WTC11 (cell line): ENCODE data around the gene TMEM40. TPM values are rescaled to one million over a fixed set of nuclear protein-coding genes. Genes with fewer than 3 reads are reported as not detected.

Experiments
- ATAC-seq: fragments of 200-7000 bp; cut with Tn5 transposase; 2 replicates; pipeline ENCODE4 v1.10.0; 2021; ENCODE audit warnings: mild to moderate bottlenecking, moderate library complexity
- CTCF ChIA-PET: fragments of 300-600 bp; sonication (Branson Sonifier 250); formaldehyde crosslinking; loops from one replicate; lab custom pipeline; 2021; ENCODE audit warnings: antibody characterized with exemption; lab: Charles Lee
- POLR2A ChIA-PET: fragments of 350-600 bp; sonication (Branson Sonifier 250); formaldehyde crosslinking; loops from one replicate; lab custom pipeline; 2021; ENCODE audit warnings: antibody characterized with exemption; lab: Charles Lee
- DNase-seq: peaks from one replicate; pipeline ENCODE4 v3.0.0; 2021; ENCODE audit warnings: low spot score
- H3K27ac Mint-ChIP-seq: 2 replicates; pipeline ENCODE4 v1.8.0; 2021; ENCODE audit warnings: mixed read lengths
- H3K27me3 Mint-ChIP-seq: 2 replicates; pipeline ENCODE4 v1.8.0; 2021; ENCODE audit warnings: low read depth, mild to moderate bottlenecking, moderate library complexity, mixed read lengths
- H3K36me3 Mint-ChIP-seq: 2 replicates; pipeline ENCODE4 v1.8.0; 2021; ENCODE audit warnings: mixed read lengths
- H3K4me1 Mint-ChIP-seq: 2 replicates; pipeline ENCODE4 v1.8.0; 2022; ENCODE audit warnings: mixed read lengths
- H3K4me3 Mint-ChIP-seq: 2 replicates; pipeline ENCODE4 v1.8.0; 2021; ENCODE audit warnings: mild to moderate bottlenecking, moderate library complexity, mixed read lengths
- H3K9me3 Mint-ChIP-seq: 2 replicates; pipeline ENCODE4 v1.8.0; 2021; ENCODE audit warnings: mixed read lengths
- ELF4 ChIP-seq: sonication (generic); formaldehyde crosslinking; IDR thresholded peaks from 2 replicates; pipeline ENCODE4 v1.8.1; 2022; ENCODE audit warnings: low read depth, mild to moderate bottlenecking, moderate library complexity, missing genetic modification reagents
- ESRRA ChIP-seq: sonication (generic); formaldehyde crosslinking; IDR thresholded peaks from 2 replicates; pipeline ENCODE4 v1.8.1; 2022; ENCODE audit warnings: mild to moderate bottlenecking, missing genetic modification reagents, borderline replicate concordance
- HMGXB4 ChIP-seq: sonication (generic); formaldehyde crosslinking; IDR thresholded peaks from 2 replicates; pipeline ENCODE4 v1.8.1; 2023; ENCODE audit warnings: mild to moderate bottlenecking, moderate library complexity, missing genetic modification reagents
- NFATC4 ChIP-seq: fragments of 250-450 bp; sonication (Bioruptor Pico); IDR thresholded peaks from 2 replicates; pipeline ENCODE4 v1.9.0; 2021; ENCODE audit warnings: mild to moderate bottlenecking
- NFE2L1 ChIP-seq: sonication (generic); formaldehyde crosslinking; IDR thresholded peaks from 2 replicates; pipeline ENCODE4 v1.8.1; 2023; ENCODE audit warnings: missing genetic modification reagents
- PRRX2 ChIP-seq: fragments of 250-450 bp; sonication (Bioruptor Pico); IDR thresholded peaks from 2 replicates; pipeline ENCODE4 v1.8.0; 2021; ENCODE audit warnings: mild to moderate bottlenecking
- SOX15 ChIP-seq: fragments of 250-450 bp; sonication (Bioruptor Pico); IDR thresholded peaks from 2 replicates; pipeline ENCODE4 v1.9.0; 2021; ENCODE audit warnings: mild to moderate bottlenecking
- USF1 ChIP-seq: sonication (generic); formaldehyde crosslinking; IDR thresholded peaks from 2 replicates; pipeline ENCODE4 v1.8.0; 2022; ENCODE audit warnings: mild to moderate bottlenecking, missing genetic modification reagents
- ZNF138 ChIP-seq: sonication (generic); formaldehyde crosslinking; conservative IDR thresholded peaks from 2 replicates; pipeline ENCODE4 v1.8.1; 2022; ENCODE audit warnings: mild to moderate bottlenecking, moderate library complexity, missing genetic modification reagents
- ZNF396 ChIP-seq: fragments of 250-450 bp; sonication (Bioruptor Pico); IDR thresholded peaks from 2 replicates; pipeline ENCODE4 v1.8.0; 2021; ENCODE audit warnings: mild to moderate bottlenecking, moderate library complexity, borderline replicate concordance
- ZNF423 ChIP-seq: fragments of 250-450 bp; sonication (Bioruptor Pico); IDR thresholded peaks from 2 replicates; pipeline ENCODE4 v2.1.2; 2022; ENCODE audit warnings: mild to moderate bottlenecking, moderate library complexity
- ZNF425 ChIP-seq: fragments of 250-450 bp; sonication (Bioruptor Pico); conservative IDR thresholded peaks from 2 replicates; pipeline ENCODE4 v1.9.0; 2021; ENCODE audit warnings: mild to moderate bottlenecking
- total RNA-seq: library from RNA; stranded (reverse); gene quantifications from 3 replicates; pipeline ENCODE4 v1.2.3, GENCODE V29; 2021

The TMEM40 gene
- total RNA-seq, 1 experiment from 2014 or later = 0.17 TPM

- Mint-ChIP-seq H3K36me3 (peaks cover 13% of the 10 kb centered on the region; the same call in 1 of the 2 replicates), H3K4me1 (peaks cover 16% of the 10 kb centered on the region), H3K4me3 (no peak overlapping the region), H3K27ac (no peak overlapping the region), H3K9me3 (no peaks in the 10 kb centered on the region), H3K27me3 (no peaks in the 10 kb centered on the region; the same call in 1 of the 2 replicates)
- ATAC-seq (no peak), DNase-seq (no peak)
- ChIA-PET CTCF (interaction anchor here (3.5 to 5.8 kb wide), 2 partner anchors 9 to 12 kb away, joined by 16 to 62 read pairs; no protein-coding TSS in a partner anchor), POLR2A (interaction anchor here (0.5 to 0.6 kb wide), 2 partner anchors 221 to 536 kb away, joined by 3 to 8 read pairs; no protein-coding TSS in a partner anchor)
- TF ChIP-seq ELF4 = no peak
- no peak for TF ChIP-seq ZNF138 (CRISPR knock-in tag)
These were observed 40.7 kb upstream of the TMEM40 start for GRCh38 chr3:12799525-12800440.

- ChIA-PET CTCF (interaction anchor here (1.3 to 5.8 kb wide), 3 partner anchors 10 to 32 kb away, joined by 4 to 62 read pairs (median 16); no protein-coding TSS in a partner anchor), POLR2A (interaction anchor here (0.6 kb wide), 1 partner anchor 220 kb away, joined by 8 read pairs; no protein-coding TSS in a partner anchor)
- peaks cover 20% of the 10 kb centered on the region for H3K4me1 Mint-ChIP-seq
- H3K27me3 Mint-ChIP-seq = no peaks in the 10 kb centered on the region; the same call in 1 of the 2 replicates
- no peaks in the 10 kb centered on the region for H3K9me3 Mint-ChIP-seq
- DNase-seq (no peak), ATAC-seq (no peak)
- H3K36me3 Mint-ChIP-seq = peaks cover 4% of the 10 kb centered on the region; the same call in 1 of the 2 replicates
- no peak overlapping the region for H3K27ac Mint-ChIP-seq
- TF ChIP-seq PRRX2 (CRISPR knock-in tag) (no peak), NFATC4 (CRISPR knock-in tag) (no peak), ZNF396 (CRISPR knock-in tag) (no peak), SOX15 (no peak), ZNF423 (peak; percentile 45; the same call in 1 of the 2 replicates), USF1 (no peak), NFE2L1 (CRISPR knock-in tag) (no peak)
- no peak overlapping the region for H3K4me3 Mint-ChIP-seq
These were observed 39.6 kb upstream of the TMEM40 start for GRCh38 chr3:12798559-12799179.

- no peak overlapping the region for H3K27ac Mint-ChIP-seq
These were observed 39.0 kb upstream of the TMEM40 start for GRCh38 chr3:12797892-12798558.

More at GRCh38 chr3:12797892-12798558, 39.0 kb upstream of the TMEM40 start:
- Mint-ChIP-seq H3K36me3 (no peaks in the 10 kb centered on the region), H3K4me3 (peak overlapping the region; percentile 83), H3K9me3 (no peaks in the 10 kb centered on the region), H3K27me3 (no peaks in the 10 kb centered on the region; the same call in 1 of the 2 replicates), H3K4me1 (peaks cover 20% of the 10 kb centered on the region)
- ATAC-seq (no peak), DNase-seq (no peak)
- CTCF ChIA-PET = interaction anchor here (1.0 to 5.8 kb wide), 3 partner anchors 11 to 32 kb away, joined by 4 to 62 read pairs (median 6); no protein-coding TSS in a partner anchor
- TF ChIP-seq HMGXB4 (CRISPR knock-in tag) (no peak), ZNF425 (CRISPR knock-in tag) (no peak), ESRRA (CRISPR knock-in tag) (no peak)
- TF ChIP-seq, all 79 proteins: peak for 0
- POLR2A ChIA-PET = interaction anchor here (0.6 kb wide), 2 partner anchors 9 to 80 kb away, joined by 3 to 4 read pairs; no protein-coding TSS in a partner anchor
